DMS 273 (cell line): Measurements from ENCODE around the gene TMEM14C.

Experiments used
- DNase-seq: peaks from one replicate; lab custom pipeline; 2025; ENCODE audit not compliant: unreplicated experiment; lab: John Stamatoyannopoulos, UW

The TMEM14C gene

GRCh38 chr6:10759884-10760329 lies 37.0 kb downstream of the TMEM14C start:
- DNase-seq = peak; percentile 86

GRCh38 chr6:10763006-10763405 lies 40.1 kb downstream of the TMEM14C start:
- DNase-seq = no peak

- DNase-seq = no peak
Observed at GRCh38 chr6:10769419-10769818, 46.5 kb downstream of the TMEM14C start.

- no peak for DNase-seq
Observed at GRCh38 chr6:10771371-10771894, 48.6 kb downstream of the TMEM14C start.

- DNase-seq = no peak
Observed at GRCh38 chr6:10778230-10778629, 55.4 kb downstream of the TMEM14C start.

GRCh38 chr6:10779076-10779475 lies 56.2 kb downstream of the TMEM14C start:
- peak; percentile 38 for DNase-seq
